RWPE1 (cell line): Measurements from ENCODE around the gene IFNA7.
"Not testable (repeated sequence)": the region's sequence is repeated elsewhere in the genome, so short reads cannot be mapped to it uniquely, and the experiment has no call there.

Experiments
- CTCF ChIA-PET: fragments of 350-600 bp; sonication (Branson Sonifier 250); formaldehyde crosslinking; extraction: SDS; loops from one replicate; lab custom pipeline; 2021; lab: Yijun Ruan, JAX
- POLR2A ChIA-PET: fragments of 400-600 bp; formaldehyde crosslinking; extraction: SDS; loops from one replicate; lab custom pipeline; 2020; ENCODE audit warnings: antibody characterized with exemption; ENCODE audit not compliant: low non-redundant PET; lab: Yijun Ruan, JAX
- DNase-seq: peaks from one replicate; pipeline ENCODE4 v3.0.0; 2012; ENCODE audit warnings: low spot score
- H3K27ac ChIP-seq: fragments of 450-650 bp; 2 replicates; pipeline ENCODE4 v1.5.1; 2017
- CTCF ChIP-seq: fragments of 450-650 bp; conservative IDR thresholded peaks from 2 replicates; pipeline ENCODE4 v1.5.1; 2017; ENCODE audit warnings: low read depth, mild to moderate bottlenecking

Gene IFNA7

GRCh38 chr9:21202105-21202504 lies at the start of gene IFNA7:
TSS of gene IFNA7 (minus strand) at chr9:21202205. CDS start at chr9:21202165, 40 bp downstream.
- H3K27ac ChIP-seq, DNase-seq, POLR2A ChIA-PET: not testable (repeated sequence)
- CTCF ChIA-PET: interaction anchor here (0.7 kb wide), 1 partner anchor 266 kb away, joined by 4 read pairs; no protein-coding TSS in a partner anchor

- no peak for DNase-seq
- no peak for TF ChIP-seq CTCF
- H3K27ac ChIP-seq: no peak overlapping the region
- ChIA-PET POLR2A (no interaction called here), CTCF (interaction anchor here (0.7 to 1.3 kb wide), 2 partner anchors 57 to 545 kb away, joined by 3 read pairs; no protein-coding TSS in a partner anchor)
Observed at GRCh38 chr9:21251638-21252037, 49.6 kb upstream of the IFNA7 start.

GRCh38 chr9:21251190-21251589 lies 49.2 kb upstream of the IFNA7 start:
- no peak overlapping the region for H3K27ac ChIP-seq
- CTCF ChIA-PET: interaction anchor here (1.3 kb wide), 1 partner anchor 56 kb away, joined by 3 read pairs; no protein-coding TSS in a partner anchor
- POLR2A ChIA-PET: no interaction called here
- DNase-seq: no peak
- TF ChIP-seq CTCF: no peak

- POLR2A ChIA-PET: no interaction called here
- no peak overlapping the region for H3K27ac ChIP-seq
- no peak for DNase-seq
- CTCF ChIA-PET: no interaction called here
- TF ChIP-seq CTCF: no peak
Observed at GRCh38 chr9:21244836-21245235, 42.8 kb upstream of the IFNA7 start.

- CTCF ChIA-PET: interaction anchor here (0.6 to 1.1 kb wide), 2 partner anchors 13 to 79 kb away, joined by 3 to 4 read pairs; no protein-coding TSS in a partner anchor
- TF ChIP-seq CTCF: no peak
- POLR2A ChIA-PET: no interaction called here
- H3K27ac ChIP-seq: no peak within 1 kb of the TSS
- no peak for DNase-seq
Observed at GRCh38 chr9:21239911-21240310, 37.9 kb upstream of the IFNA7 start, which contains the start of gene IFNA14. TSS of gene IFNA14 (minus strand) at chr9:21240005. CDS start at chr9:21239935, 70 bp downstream.

- POLR2A ChIA-PET, DNase-seq, H3K27ac ChIP-seq: not testable (repeated sequence)
- CTCF ChIA-PET: interaction anchor here (0.6 to 1.9 kb wide), 5 partner anchors 16 to 1695 kb away, joined by 3 to 6 read pairs (median 3); no protein-coding TSS in a partner anchor
Observed at GRCh38 chr9:21236360-21236714, 34.3 kb upstream of the IFNA7 start.

- H3K27ac ChIP-seq, POLR2A ChIA-PET: not testable (repeated sequence)
- peak; percentile 66 for TF ChIP-seq CTCF
- peak; percentile 13 for DNase-seq
- CTCF ChIA-PET: interaction anchor here (0.6 to 1.9 kb wide), 6 partner anchors 17 to 1695 kb away, joined by 3 to 6 read pairs (median 4); no protein-coding TSS in a partner anchor
Observed at GRCh38 chr9:21235468-21236359, 33.7 kb upstream of the IFNA7 start.
